Stimulated activated CD4-positive, alpha-beta T cell treated with anti-CD3 and anti-CD28 coated beads, TNF-alpha, amount 100 ng/mL, for 4 hours (primary cell): Measurements from ENCODE around the gene ATP11B.

Experiments used
- DNase-seq, 3 experiments: peaks; one replicate each; pipeline ENCODE4 v3.0.0-alpha.2; 2020; ENCODE audit warnings: low read depth in 3 of 3

The ATP11B gene

DNA sequence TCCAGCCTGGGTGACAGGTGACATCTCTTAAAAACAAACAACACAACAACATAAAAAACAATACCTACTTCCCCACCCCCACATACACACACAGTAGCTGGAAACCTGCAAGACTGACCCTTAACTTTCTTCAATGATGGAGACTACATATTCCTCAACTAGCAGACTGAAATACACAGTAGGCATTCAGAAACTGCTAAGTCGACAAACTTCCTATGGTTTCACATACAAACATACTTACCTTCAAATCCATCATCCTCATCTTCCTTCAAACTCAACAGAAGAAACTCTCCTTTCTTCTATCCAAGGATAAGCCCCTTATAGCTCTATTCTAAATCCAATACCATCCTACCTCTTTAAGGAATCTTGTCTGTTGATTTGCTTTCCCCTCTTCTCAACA, 156.4 kb downstream of the ATP11B start:
- no peak for DNase-seq

DNA sequence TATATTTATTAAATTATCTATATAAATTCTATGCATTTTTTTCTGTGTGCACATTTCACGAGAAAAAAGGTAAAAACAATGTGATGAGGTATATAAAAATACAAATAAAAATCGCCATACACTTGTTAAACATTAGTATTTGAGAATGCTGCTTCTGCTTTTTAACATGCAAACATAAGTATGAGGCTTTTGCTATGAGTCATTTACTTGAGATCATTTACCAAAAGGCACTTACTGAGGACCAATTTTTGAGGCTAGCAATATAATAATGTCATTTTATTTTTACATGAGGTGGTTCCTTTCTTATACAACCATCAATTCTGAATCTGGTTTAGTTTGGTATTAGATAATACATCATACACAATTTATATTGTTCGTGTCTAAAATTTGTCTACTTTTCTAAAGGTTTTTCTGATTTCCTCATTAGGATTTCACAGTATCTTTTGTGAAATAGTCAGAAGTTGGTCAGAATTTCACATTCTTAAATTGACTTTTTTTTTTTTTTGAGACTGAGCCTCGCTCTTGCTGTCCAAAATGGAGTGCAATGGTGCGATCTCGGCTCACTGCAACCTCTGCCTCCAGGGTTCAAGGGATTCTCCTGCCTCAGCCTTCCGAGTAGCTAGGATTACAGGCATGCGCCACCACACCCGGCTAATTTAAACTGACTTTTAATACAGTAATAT, 161.4 kb downstream of the ATP11B start:
- no peak for DNase-seq

GRCh38 chr3:182957226-182957625, 163.9 kb downstream of the ATP11B start:
- no peak for DNase-seq

GRCh38 chr3:182957676-182958266, 164.5 kb downstream of the ATP11B start:
- no peak for DNase-seq

DNA sequence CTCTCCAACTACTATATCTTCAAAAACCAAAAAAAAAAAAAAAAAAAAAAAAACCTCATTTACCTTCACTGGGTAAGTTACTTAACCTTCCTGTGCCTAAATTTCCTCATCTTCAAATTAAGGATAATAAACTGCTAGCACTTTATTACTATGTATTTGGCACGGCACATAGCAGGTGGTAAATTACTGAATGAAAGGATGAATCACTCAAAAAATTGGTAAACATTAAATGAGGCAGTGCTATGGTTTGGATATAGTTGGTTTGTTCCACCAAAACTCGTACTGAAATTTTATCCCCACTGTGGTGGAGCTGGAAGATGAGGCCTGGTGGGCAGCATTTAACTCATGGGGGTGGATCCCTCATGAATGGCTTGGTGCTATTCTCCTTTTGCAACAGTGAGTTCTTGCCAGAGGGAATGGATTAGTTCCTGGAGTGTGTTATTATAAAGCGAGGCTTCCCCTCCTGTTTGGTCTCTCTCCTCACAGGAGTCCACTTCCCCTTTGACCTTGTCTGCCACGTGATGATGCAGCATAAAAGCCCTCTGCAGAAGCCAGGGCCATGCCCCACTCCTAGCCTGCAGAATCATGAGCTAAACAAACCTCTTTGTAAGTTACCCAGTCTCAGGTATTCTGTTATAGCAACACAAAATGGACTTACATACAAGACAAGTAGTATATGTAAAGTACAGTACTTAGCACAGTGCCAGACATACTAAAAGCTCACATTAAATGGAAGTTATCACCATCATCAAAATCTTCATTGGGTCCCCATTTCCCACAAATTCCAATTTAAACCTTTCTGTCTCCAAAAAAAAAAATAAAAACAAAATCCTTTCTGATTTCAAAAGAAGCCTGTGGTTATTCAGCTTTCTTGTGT, 166.4 kb downstream of the ATP11B start:
- DNase-seq, result no peak

GRCh38 chr3:182962166-182962565, 168.9 kb downstream of the ATP11B start:
- DNase-seq, result no peak

GRCh38 chr3:182964179-182964578, 170.9 kb downstream of the ATP11B start:
- no peak for DNase-seq

- DNase-seq, result no peak
Measured at GRCh38 chr3:182965861-182966366, 172.6 kb downstream of the ATP11B start.

- no peak for DNase-seq
Measured at GRCh38 chr3:182967218-182968204, 174.2 kb downstream of the ATP11B start.

DNA sequence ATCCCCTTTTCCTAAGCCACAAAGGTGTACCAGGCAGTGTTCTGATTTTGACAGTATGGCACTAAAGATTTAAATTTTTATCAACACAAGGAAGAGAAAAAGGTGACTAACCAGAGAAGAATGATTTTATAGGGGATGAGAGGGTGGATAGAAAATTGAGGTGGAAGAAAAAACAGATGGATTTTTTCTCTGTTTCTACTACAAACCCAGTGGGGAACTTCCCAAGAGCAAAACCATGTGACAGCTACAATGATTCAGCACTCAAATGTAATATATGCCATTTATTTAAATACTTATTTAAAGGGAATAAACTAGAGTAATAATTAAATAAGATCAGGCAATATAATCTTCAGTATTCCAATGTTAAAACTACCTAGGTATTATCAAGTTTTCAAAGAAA, 176.0 kb downstream of the ATP11B start:
- no peak for DNase-seq

- DNase-seq, result no peak
Measured at GRCh38 chr3:182969853-182970252, 176.5 kb downstream of the ATP11B start.

GRCh38 chr3:182970811-182971418, 177.6 kb downstream of the ATP11B start:
- DNase-seq, result no peak
